HepG2 (cell line): ENCODE results near the gene ENO3. TPM values are rescaled to one million over a fixed set of nuclear protein-coding genes. Genes with fewer than 3 reads are reported as not detected.

ENCODE experiments used
- ARID2 ChIP-seq: sonication (generic); formaldehyde crosslinking; IDR thresholded peaks from 2 replicates; pipeline ENCODE4 v1.8.1; 2022; ENCODE audit warnings: mild to moderate bottlenecking, missing genetic modification reagents, borderline replicate concordance
- ATRX ChIP-seq: sonication (generic); formaldehyde crosslinking; IDR thresholded peaks from 2 replicates; pipeline ENCODE4 v1.4.0; 2020; ENCODE audit warnings: missing genetic modification reagents, borderline replicate concordance
- HMG20A ChIP-seq: IDR thresholded peaks from 2 replicates; pipeline ENCODE4 v1.6.1; 2016; ENCODE audit warnings: borderline replicate concordance
- RNF2 ChIP-seq: fragments of 450-650 bp; conservative IDR thresholded peaks from 2 replicates; pipeline ENCODE4 v1.6.1; 2016; ENCODE audit warnings: low read depth
- TBP ChIP-seq: sonication (generic); formaldehyde crosslinking; IDR thresholded peaks from 2 replicates; pipeline ENCODE4 v1.5.0; 2020; ENCODE audit warnings: missing genetic modification reagents
- TSC22D2 ChIP-seq: sonication (generic); formaldehyde crosslinking; IDR thresholded peaks from 2 replicates; pipeline ENCODE4 v1.5.1; 2020; ENCODE audit warnings: missing genetic modification reagents, mild to moderate bottlenecking, borderline replicate concordance
- ZNF563 ChIP-seq: sonication (generic); formaldehyde crosslinking; IDR thresholded peaks from 2 replicates; pipeline ENCODE4 v1.8.0; 2022; ENCODE audit warnings: mild to moderate bottlenecking, moderate library complexity, missing genetic modification reagents
- ZNF761 ChIP-seq: sonication (generic); formaldehyde crosslinking; conservative IDR thresholded peaks from 2 replicates; pipeline ENCODE4 v1.4.0; 2020; ENCODE audit warnings: mild to moderate bottlenecking, missing genetic modification reagents
- polyA plus RNA-seq, 8 experiments: library from polyadenylated mRNA; depleted of rRNA in 3 of 8; stranded (reverse) in 7 of 8; unstranded in 1 of 8; fragments of >200 nt; fragmentation: Illumina TruSeq in 4 of 8; extraction: Trizol in 4 of 8; gene quantifications; 2 replicates each; pipeline versions ENCODE4 v1.2.1 to v1.2.3, GENCODE V29; 2011 to 2016; ENCODE audit warnings: low read depth in 4 of 8, missing spikeins in 1 of 8, mixed read lengths in 1 of 8; ENCODE audit not compliant: insufficient read depth in 1 of 8
- total RNA-seq, 5 experiments: library from RNA; depleted of rRNA; stranded (reverse); fragments of >200 nt; fragmentation: Illumina TruSeq; extraction: Trizol; gene quantifications; 2 replicates each; pipeline ENCODE4 v1.2.3, GENCODE V29; 2016; ENCODE audit warnings: low read depth in 1 of 5
- TF ChIP-seq, protein P1 (sequence below): sonication (generic); formaldehyde crosslinking; IDR thresholded peaks from 2 replicates; pipeline ENCODE4 v1.8.1; 2023; ENCODE audit warnings: mild to moderate bottlenecking, missing genetic modification reagents
- TF ChIP-seq, protein P2 (sequence below), 2 experiments: sonication (generic) in 1 of 2; formaldehyde crosslinking in 1 of 2; IDR thresholded peaks; 2 replicates each; pipeline versions ENCODE4 v1.6.1 to v1.9.0; 2014 to 2022; ENCODE audit warnings: antibody characterized with exemption in 1 of 2, borderline replicate concordance in 1 of 2, inconsistent platforms in 1 of 2, low read depth in 1 of 2, missing genetic modification reagents in 1 of 2
- TF ChIP-seq, protein P3 (sequence below): sonication (generic); formaldehyde crosslinking; IDR thresholded peaks from 2 replicates; pipeline ENCODE4 v1.8.0; 2022; ENCODE audit warnings: missing genetic modification reagents, mild to moderate bottlenecking, moderate library complexity, borderline replicate concordance
- TF ChIP-seq, protein P4 (sequence below): sonication (generic); formaldehyde crosslinking; IDR thresholded peaks from 2 replicates; pipeline ENCODE4 v1.5.0; 2020; ENCODE audit warnings: missing genetic modification reagents, mild to moderate bottlenecking, borderline replicate concordance

The ENO3 gene
- total and polyA plus RNA-seq, 2 of the 13 experiments (the other 11 are each of a cell fraction or from before 2014, with no cell fraction given) = 59.8 to 69.8 TPM

- TF ChIP-seq, protein P1, sequence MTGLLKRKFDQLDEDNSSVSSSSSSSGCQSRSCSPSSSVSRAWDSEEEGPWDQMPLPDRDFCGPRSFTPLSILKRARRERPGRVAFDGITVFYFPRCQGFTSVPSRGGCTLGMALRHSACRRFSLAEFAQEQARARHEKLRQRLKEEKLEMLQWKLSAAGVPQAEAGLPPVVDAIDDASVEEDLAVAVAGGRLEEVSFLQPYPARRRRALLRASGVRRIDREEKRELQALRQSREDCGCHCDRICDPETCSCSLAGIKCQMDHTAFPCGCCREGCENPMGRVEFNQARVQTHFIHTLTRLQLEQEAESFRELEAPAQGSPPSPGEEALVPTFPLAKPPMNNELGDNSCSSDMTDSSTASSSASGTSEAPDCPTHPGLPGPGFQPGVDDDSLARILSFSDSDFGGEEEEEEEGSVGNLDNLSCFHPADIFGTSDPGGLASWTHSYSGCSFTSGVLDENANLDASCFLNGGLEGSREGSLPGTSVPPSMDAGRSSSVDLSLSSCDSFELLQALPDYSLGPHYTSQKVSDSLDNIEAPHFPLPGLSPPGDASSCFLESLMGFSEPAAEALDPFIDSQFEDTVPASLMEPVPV = no peak
- TF ChIP-seq ARID2 (CRISPR knock-in tag) (no peak), ATRX (no peak), TBP (CRISPR knock-in tag) (no peak), HMG20A (CRISPR knock-in tag) (0 out of 2 replicates have a peak, but pooled peaks have one; percentile 44), TSC22D2 (CRISPR knock-in tag) (no peak), RNF2 (no peak), ZNF563 (CRISPR knock-in tag) (no peak), ZNF761 (CRISPR knock-in tag) (no peak)
- TF ChIP-seq, protein P2, sequence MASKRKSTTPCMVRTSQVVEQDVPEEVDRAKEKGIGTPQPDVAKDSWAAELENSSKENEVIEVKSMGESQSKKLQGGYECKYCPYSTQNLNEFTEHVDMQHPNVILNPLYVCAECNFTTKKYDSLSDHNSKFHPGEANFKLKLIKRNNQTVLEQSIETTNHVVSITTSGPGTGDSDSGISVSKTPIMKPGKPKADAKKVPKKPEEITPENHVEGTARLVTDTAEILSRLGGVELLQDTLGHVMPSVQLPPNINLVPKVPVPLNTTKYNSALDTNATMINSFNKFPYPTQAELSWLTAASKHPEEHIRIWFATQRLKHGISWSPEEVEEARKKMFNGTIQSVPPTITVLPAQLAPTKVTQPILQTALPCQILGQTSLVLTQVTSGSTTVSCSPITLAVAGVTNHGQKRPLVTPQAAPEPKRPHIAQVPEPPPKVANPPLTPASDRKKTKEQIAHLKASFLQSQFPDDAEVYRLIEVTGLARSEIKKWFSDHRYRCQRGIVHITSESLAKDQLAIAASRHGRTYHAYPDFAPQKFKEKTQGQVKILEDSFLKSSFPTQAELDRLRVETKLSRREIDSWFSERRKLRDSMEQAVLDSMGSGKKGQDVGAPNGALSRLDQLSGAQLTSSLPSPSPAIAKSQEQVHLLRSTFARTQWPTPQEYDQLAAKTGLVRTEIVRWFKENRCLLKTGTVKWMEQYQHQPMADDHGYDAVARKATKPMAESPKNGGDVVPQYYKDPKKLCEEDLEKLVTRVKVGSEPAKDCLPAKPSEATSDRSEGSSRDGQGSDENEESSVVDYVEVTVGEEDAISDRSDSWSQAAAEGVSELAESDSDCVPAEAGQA (IDR thresholded peaks at IDR 0.05; ENCODE audit: low read depth) = no peak
- TF ChIP-seq, protein P2 (CRISPR knock-in tag; IDR thresholded peaks at IDR 0.05; ENCODE audit: borderline replicate concordance) = no peak
- TF ChIP-seq, protein P3, sequence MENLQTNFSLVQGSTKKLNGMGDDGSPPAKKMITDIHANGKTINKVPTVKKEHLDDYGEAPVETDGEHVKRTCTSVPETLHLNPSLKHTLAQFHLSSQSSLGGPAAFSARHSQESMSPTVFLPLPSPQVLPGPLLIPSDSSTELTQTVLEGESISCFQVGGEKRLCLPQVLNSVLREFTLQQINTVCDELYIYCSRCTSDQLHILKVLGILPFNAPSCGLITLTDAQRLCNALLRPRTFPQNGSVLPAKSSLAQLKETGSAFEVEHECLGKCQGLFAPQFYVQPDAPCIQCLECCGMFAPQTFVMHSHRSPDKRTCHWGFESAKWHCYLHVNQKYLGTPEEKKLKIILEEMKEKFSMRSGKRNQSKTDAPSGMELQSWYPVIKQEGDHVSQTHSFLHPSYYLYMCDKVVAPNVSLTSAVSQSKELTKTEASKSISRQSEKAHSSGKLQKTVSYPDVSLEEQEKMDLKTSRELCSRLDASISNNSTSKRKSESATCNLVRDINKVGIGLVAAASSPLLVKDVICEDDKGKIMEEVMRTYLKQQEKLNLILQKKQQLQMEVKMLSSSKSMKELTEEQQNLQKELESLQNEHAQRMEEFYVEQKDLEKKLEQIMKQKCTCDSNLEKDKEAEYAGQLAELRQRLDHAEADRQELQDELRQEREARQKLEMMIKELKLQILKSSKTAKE (CRISPR knock-in tag) = no peak
- TF ChIP-seq, protein P4, sequence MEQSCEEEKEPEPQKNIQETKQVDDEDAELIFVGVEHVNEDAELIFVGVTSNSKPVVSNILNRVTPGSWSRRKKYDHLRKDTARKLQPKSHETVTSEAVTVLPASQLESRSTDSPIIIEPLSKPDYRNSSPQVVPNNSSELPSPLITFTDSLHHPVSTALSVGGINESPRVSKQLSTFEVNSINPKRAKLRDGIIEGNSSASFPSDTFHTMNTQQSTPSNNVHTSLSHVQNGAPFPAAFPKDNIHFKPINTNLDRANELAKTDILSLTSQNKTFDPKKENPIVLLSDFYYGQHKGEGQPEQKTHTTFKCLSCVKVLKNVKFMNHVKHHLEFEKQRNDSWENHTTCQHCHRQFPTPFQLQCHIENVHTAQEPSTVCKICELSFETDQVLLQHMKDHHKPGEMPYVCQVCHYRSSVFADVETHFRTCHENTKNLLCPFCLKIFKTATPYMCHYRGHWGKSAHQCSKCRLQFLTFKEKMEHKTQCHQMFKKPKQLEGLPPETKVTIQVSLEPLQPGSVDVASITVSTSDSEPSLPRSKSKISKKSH (CRISPR knock-in tag) = no peak
Measured at GRCh38 chr17:4920351-4921048, 30.4 kb upstream of the ENO3 start (continued).
